H1 (cell line): Measurements from ENCODE around the gene CEP95. TPM values are rescaled to one million over a fixed set of nuclear protein-coding genes. Genes with fewer than 3 reads are reported as not detected.
A peak's percentile ranks its signal among the peaks of the same experiment; 100 is the strongest.

ENCODE experiments used
- CTCF ChIA-PET: fragments of 300-600 bp; sonication (Branson Sonifier 250); formaldehyde crosslinking; loops from one replicate; lab custom pipeline; 2021; ENCODE audit not compliant: partially characterized antibody; lab: Charles Lee
- POLR2A ChIA-PET: fragments of 300-600 bp; sonication (Branson Sonifier 250); formaldehyde crosslinking; loops from one replicate; lab custom pipeline; 2021; ENCODE audit warnings: inconsistent platforms; ENCODE audit not compliant: partially characterized antibody; lab: Charles Lee
- DNase-seq, 2 experiments: peaks; one replicate each; pipeline versions ENCODE4 v3.0.0 to v3.0.0-alpha.2; 2010 to 2022; ENCODE audit warnings: low spot score in 2 of 2, low read depth in 1 of 2, mixed read lengths in 1 of 2
- FAIRE-seq: peaks from 2 replicates; lab custom pipeline; 2011; peaks lifted over from hg19 to GRCh38; lab: Jason Lieb, UNC
- H2AFZ ChIP-seq: 2 replicates; pipeline ENCODE4 v1.8.1; 2012; ENCODE audit warnings: low read length, inconsistent platforms
- H2AK5ac ChIP-seq: 2 replicates; pipeline ENCODE4 v1.6.1; 2013; ENCODE audit warnings: low read depth, low read length
- H2BK120ac ChIP-seq: replicated peaks from 2 replicates; pipeline ENCODE3; 2013; ENCODE audit warnings: low read depth, low read length, inconsistent platforms
- H2BK12ac ChIP-seq: 2 replicates; pipeline ENCODE4 v1.6.1; 2013; ENCODE audit warnings: low read depth, low read length
- H2BK15ac ChIP-seq: 2 replicates; pipeline ENCODE4 v1.6.1; 2013; ENCODE audit warnings: low read length
- H2BK20ac ChIP-seq: 2 replicates; pipeline ENCODE4 v1.6.1; 2013; ENCODE audit warnings: low read length
- H2BK5ac ChIP-seq: 2 replicates; pipeline ENCODE4 v1.6.1; 2013; ENCODE audit warnings: low read depth, low read length
- H3K14ac ChIP-seq: 2 replicates; pipeline ENCODE4 v1.6.1; 2013; ENCODE audit warnings: inconsistent platforms; ENCODE audit not compliant: insufficient read length
- H3K18ac ChIP-seq: 2 replicates; pipeline ENCODE4 v1.6.1; 2013; ENCODE audit warnings: low read length; ENCODE audit errors: extremely low read depth
- H3K23ac ChIP-seq: 2 replicates; pipeline ENCODE4 v1.6.1; 2013; ENCODE audit warnings: inconsistent platforms; ENCODE audit not compliant: insufficient read length
- H3K23me2 ChIP-seq: 2 replicates; pipeline ENCODE4 v1.6.1; 2013; ENCODE audit warnings: low read depth, low read length
- H3K27ac ChIP-seq: 2 replicates; pipeline ENCODE4 v1.6.1; 2011; ENCODE audit warnings: low read depth, low read length, inconsistent platforms
- H3K27me3 ChIP-seq, 4 experiments: replicated peaks in 1 of 4; 1 replicate in 1 of 4; 2 replicates in 3 of 4; pipeline versions ENCODE4 v1.6.1 to v1.8.1; 2011 to 2013; ENCODE audit warnings: low read length in 3 of 4, mild to moderate bottlenecking in 3 of 4, inconsistent platforms in 2 of 4, mixed read lengths in 2 of 4, moderate library complexity in 1 of 4; ENCODE audit not compliant: control insufficient read depth in 3 of 4, insufficient read depth in 3 of 4; ENCODE audit errors: extremely low read depth in 1 of 4
- H3K36me3 ChIP-seq, 4 experiments: 2 replicates each; pipeline versions ENCODE4 v1.6.1 to v1.8.1; 2011 to 2013; ENCODE audit warnings: mild to moderate bottlenecking in 4 of 4, low read length in 3 of 4, moderate library complexity in 2 of 4, control low read depth in 1 of 4, inconsistent platforms in 1 of 4; ENCODE audit not compliant: insufficient read depth in 4 of 4, control insufficient read depth in 2 of 4
- H3K4ac ChIP-seq: replicated peaks from 2 replicates; pipeline ENCODE3; 2013; ENCODE audit warnings: low read length, low read depth, mixed read lengths, inconsistent platforms; ENCODE audit not compliant: insufficient read length
- H3K4me1 ChIP-seq, 4 experiments: replicated peaks in 1 of 4; 1 replicate in 1 of 4; 2 replicates in 3 of 4; pipeline versions ENCODE4 v1.6.1 to v1.8.1; 2011 to 2013; ENCODE audit warnings: low read length in 3 of 4, inconsistent platforms in 2 of 4, mixed read lengths in 1 of 4; ENCODE audit not compliant: insufficient read depth in 4 of 4, control insufficient read depth in 3 of 4
- H3K4me2 ChIP-seq, 2 experiments: 2 replicates each; pipeline versions ENCODE4 v1.6.1 to v1.8.1; 2011 to 2013; ENCODE audit warnings: low read depth in 2 of 2, low read length in 2 of 2, control low read depth in 1 of 2, inconsistent platforms in 1 of 2, mild to moderate bottlenecking in 1 of 2; ENCODE audit not compliant: insufficient read depth in 1 of 2
- H3K4me3 ChIP-seq, 4 experiments: fragments of 200-600, 300-600 bp in 1 of 4; sonication (generic), shearing (Covaris generic), sonication (Bioruptor Twin) in 1 of 4; 2 replicates each; pipeline versions ENCODE4 v1.5.1 to v1.8.1; 2011 to 2016; ENCODE audit warnings: low read length in 4 of 4, low read depth in 3 of 4, control low read depth in 2 of 4, inconsistent platforms in 2 of 4, mild to moderate bottlenecking in 2 of 4, mixed read lengths in 1 of 4, moderate library complexity in 1 of 4; ENCODE audit not compliant: insufficient read depth in 2 of 4; ENCODE audit errors: extremely low read depth in 1 of 4
- H3K56ac ChIP-seq: replicated peaks from 2 replicates; pipeline ENCODE3; 2013; ENCODE audit warnings: low read depth, mild to moderate bottlenecking, mixed read lengths, low read length, inconsistent platforms; ENCODE audit not compliant: insufficient read length
- H3K79me1 ChIP-seq: 2 replicates; pipeline ENCODE4 v1.6.1; 2013; ENCODE audit warnings: low read depth, low read length, control low read depth
- H3K79me2 ChIP-seq, 2 experiments: 2 replicates each; pipeline versions ENCODE4 v1.6.1 to v1.8.1; 2012 to 2013; ENCODE audit warnings: low read length in 2 of 2, mild to moderate bottlenecking in 2 of 2, inconsistent platforms in 1 of 2; ENCODE audit not compliant: insufficient read depth in 2 of 2, control insufficient read depth in 1 of 2
- H3K9ac ChIP-seq, 4 experiments: replicated peaks in 1 of 4; 1 replicate in 1 of 4; 2 replicates in 3 of 4; pipeline versions ENCODE4 v1.6.1 to v1.8.1; 2011 to 2013; ENCODE audit warnings: low read depth in 3 of 4, low read length in 3 of 4, control low read depth in 2 of 4, mild to moderate bottlenecking in 2 of 4, moderate library complexity in 2 of 4, inconsistent platforms in 1 of 4; ENCODE audit errors: extremely low read depth in 1 of 4
- H3K9me3 ChIP-seq, 2 experiments: 2 replicates each; pipeline versions ENCODE4 v1.6.1 to v1.8.1; 2012 to 2013; ENCODE audit warnings: mild to moderate bottlenecking in 2 of 2, moderate library complexity in 2 of 2, control low read depth in 1 of 2, inconsistent platforms in 1 of 2, low read depth in 1 of 2, low read length in 1 of 2, mixed read lengths in 1 of 2; ENCODE audit not compliant: insufficient read depth in 2 of 2
- H4K20me1 ChIP-seq, 2 experiments: replicated peaks in 1 of 2; 2 replicates each; pipeline versions ENCODE3 to v1.8.1; 2011 to 2013; ENCODE audit warnings: inconsistent platforms in 2 of 2, low read length in 2 of 2, mild to moderate bottlenecking in 1 of 2; ENCODE audit not compliant: insufficient read depth in 2 of 2, control insufficient read depth in 1 of 2
- H4K5ac ChIP-seq: 2 replicates; pipeline ENCODE4 v1.6.1; 2013; ENCODE audit warnings: low read length, low read depth, mixed read lengths, inconsistent platforms; ENCODE audit not compliant: insufficient read length
- H4K8ac ChIP-seq: 2 replicates; pipeline ENCODE4 v1.8.0; 2013; ENCODE audit warnings: mild to moderate bottlenecking, moderate library complexity, low read length, inconsistent platforms; ENCODE audit not compliant: insufficient read depth; ENCODE audit errors: extremely low read depth
- H4K91ac ChIP-seq: replicated peaks from 2 replicates; pipeline ENCODE3; 2013; ENCODE audit warnings: low read length, mixed read lengths, inconsistent platforms; ENCODE audit not compliant: insufficient read length
- BRCA1 ChIP-seq: IDR thresholded peaks from 2 replicates; pipeline ENCODE4 v1.6.1; 2012; ENCODE audit warnings: low read depth, low read length, improper control_type of control experiment
- CTBP2 ChIP-seq: IDR thresholded peaks from 2 replicates; pipeline ENCODE4 v1.7.0; 2011; ENCODE audit warnings: borderline replicate concordance, mild to moderate bottlenecking, moderate library complexity, mixed read lengths, low read length; ENCODE audit not compliant: insufficient read depth, insufficient read length
- GTF2F1 ChIP-seq: IDR thresholded peaks from 2 replicates; pipeline ENCODE4 v1.6.1; 2012; ENCODE audit warnings: low read depth, low read length, improper control_type of control experiment, borderline replicate concordance
- KDM5A ChIP-seq: fragments of 200-600 bp; IDR thresholded peaks from 2 replicates; pipeline ENCODE4 v1.7.1; 2012; ENCODE audit warnings: mild to moderate bottlenecking, low read length, inconsistent platforms, mixed read lengths
- POLR2A ChIP-seq, 2 experiments: IDR thresholded peaks; 1 replicate in 1 of 2; 2 replicates in 1 of 2; pipeline ENCODE4 v1.6.1; 2011; ENCODE audit warnings: low read depth in 2 of 2, low read length in 2 of 2, mild to moderate bottlenecking in 2 of 2; ENCODE audit errors: control extremely low read depth in 1 of 2
- POLR2AphosphoS5 ChIP-seq: IDR thresholded peaks from 2 replicates; pipeline ENCODE4 v1.6.1; 2011; ENCODE audit warnings: low read depth, low read length
- RFX5 ChIP-seq: IDR thresholded peaks from 2 replicates; pipeline ENCODE4 v1.6.1; 2011; ENCODE audit warnings: low read depth, low read length, improper control_type of control experiment, borderline replicate concordance
- SIX5 ChIP-seq: IDR thresholded peaks from 2 replicates; pipeline ENCODE4 v1.6.1; 2011; ENCODE audit warnings: mild to moderate bottlenecking, low read depth, low read length
- SP4 ChIP-seq: IDR thresholded peaks from 2 replicates; pipeline ENCODE4 v1.6.1; 2012; ENCODE audit warnings: low read length, inconsistent platforms
- SUZ12 ChIP-seq: fragments of 200-600 bp; sonication (generic); IDR thresholded peaks from 2 replicates; pipeline ENCODE4 v1.6.1; 2012; ENCODE audit warnings: mild to moderate bottlenecking, inconsistent platforms, low read length, moderate library complexity, mixed read lengths
- TCF12 ChIP-seq: IDR thresholded peaks from 2 replicates; pipeline ENCODE4 v1.6.1; 2011; ENCODE audit warnings: low read depth, mild to moderate bottlenecking, low read length
- WGBS, 2 experiments: shearing (Covaris generic) in 1 of 2; methylation state at CpG; one replicate each; pipeline versions ENCODE4 v1.1.6 to v1.1.7; 2013 to 2015; ENCODE audit warnings: low lambda C conversion rate in 2 of 2, mixed read lengths in 2 of 2, inconsistent platforms in 1 of 2, low coverage in 1 of 2, missing lambda C conversion rate in 1 of 2; ENCODE audit not compliant: insufficient replicate concordance in 2 of 2, insufficient coverage in 1 of 2, insufficient read length in 1 of 2; ENCODE audit errors: extremely low coverage in 1 of 2, missing lambda C conversion rate in 1 of 2; 5-methylcytosine and 5-hydroxymethylcytosine counted together
- polyA plus RNA-seq, 7 experiments: library from polyadenylated mRNA; depleted of rRNA in 3 of 7; stranded (reverse) in 5 of 7; unstranded in 2 of 7; fragments of >200 nt in 5 of 7; fragments of 200-250 nt in 2 of 7; gene quantifications; 1 replicate in 5 of 7; 2 replicates in 1 of 7; 4 replicates in 1 of 7; pipeline versions ENCODE4 v1.2.1 to v1.2.3, GENCODE V29; 2011 to 2013; ENCODE audit warnings: missing spikeins in 2 of 7, mixed read lengths in 2 of 7
- total RNA-seq: library from RNA; stranded (reverse); fragmentation: NEBNext Ultra II Directional; extraction: Animal tissue kit (Norgen Biotek cat#: 25700); gene quantifications from 2 replicates; pipeline ENCODE4 v1.2.1, GENCODE V29; 2021
- TF ChIP-seq, protein P1 (sequence below): IDR thresholded peaks from 2 replicates; pipeline ENCODE4 v1.6.1; 2011; ENCODE audit warnings: low read length, improper control_type of control experiment

CEP95 gene
- total and polyA plus RNA-seq, 2 of the 8 experiments (the other 6 are each of a cell fraction or from before 2014, with no cell fraction given): 22.3 to 51.5 TPM

DNA sequence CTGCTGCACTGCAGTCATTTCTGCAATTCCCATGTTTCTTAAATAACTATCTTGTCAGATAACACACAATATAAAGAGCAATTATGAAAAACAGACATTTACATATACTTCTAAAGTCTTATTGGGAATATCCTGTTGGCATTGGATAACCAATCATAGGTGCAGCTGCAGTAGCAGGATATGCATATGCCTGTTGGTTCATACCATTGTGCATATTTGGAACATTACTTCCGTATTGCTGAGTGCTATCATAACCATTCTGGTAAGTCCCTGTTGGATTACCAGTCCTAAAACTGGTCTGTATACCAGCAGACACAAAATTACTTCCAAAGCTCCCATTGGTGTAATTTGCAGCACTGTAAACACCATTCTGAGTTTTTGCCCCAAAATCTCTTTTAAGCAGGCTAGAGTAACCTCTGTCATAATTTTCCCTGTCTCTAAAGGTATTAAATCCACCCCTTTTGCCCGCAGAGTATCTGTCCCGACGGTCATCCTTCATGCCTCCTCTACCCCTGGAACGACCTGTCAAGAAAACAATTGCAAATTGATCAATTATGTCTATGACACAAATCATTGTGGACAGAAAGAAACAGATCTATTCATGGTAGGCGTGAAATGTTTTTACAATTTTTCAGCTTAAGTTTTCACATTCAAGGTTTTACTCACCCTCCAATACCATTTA lies 6.8 kb upstream of the CEP95 start:
- H4K8ac ChIP-seq: no peak overlapping the region; the same call in 1 of the 2 replicates
- no peak overlapping the region for H3K27ac ChIP-seq
- FAIRE-seq (no peak), DNase-seq (no peak)
- peaks cover 6% of the 10 kb centered on the region for H3K79me1 ChIP-seq
- no peak overlapping the region for H2BK12ac ChIP-seq
- peaks cover 14 to 21% of the 10 kb centered on the region in 2 experiments for H4K20me1 ChIP-seq
- CTCF ChIA-PET: interaction anchor here (0.6 kb wide), 1 partner anchor 54 kb away, joined by 3 read pairs; no protein-coding TSS in a partner anchor
- no peaks in the 10 kb centered on the region for H3K27me3 ChIP-seq
- no peak overlapping the region for H2BK120ac ChIP-seq
- POLR2A ChIA-PET: interaction anchor here (1.1 to 11.8 kb wide), 12 partner anchors 5 to 242 kb away, joined by 3 to 320 read pairs (median 6); partner anchors contain the start of genes CEP95 and DDX5
- H3K4ac ChIP-seq: no peak overlapping the region
- no peak overlapping the region for H2BK15ac ChIP-seq
- H3K36me3 ChIP-seq: peaks cover 47 to 73% (median 55%) of the 10 kb centered on the region in 4 experiments
- H2BK5ac ChIP-seq: no peak overlapping the region
- H2BK20ac ChIP-seq: no peak overlapping the region
- H4K91ac ChIP-seq: no peak overlapping the region
- H3K23me2 ChIP-seq: peaks cover 6% of the 10 kb centered on the region
- no peak overlapping the region for H3K18ac ChIP-seq
- H3K4me3 ChIP-seq: no peak overlapping the region
- H3K4me2 ChIP-seq: no peak overlapping the region; a peak in 1 of 4 replicates
- WGBS, 2 experiments: 90% methylated on average over 6 of the region's 6 CpGs; no CpG with 5 or more reads in 1 of the 2 experiments
- peaks cover 16 to 66% of the 10 kb centered on the region in 2 experiments for H3K79me2 ChIP-seq
- peak overlapping the region; percentile 18 for H3K14ac ChIP-seq
- H3K56ac ChIP-seq: no peak overlapping the region
- no peaks in the 10 kb centered on the region for H3K9me3 ChIP-seq
- peaks cover 0 to 7% (median 4%) of the 10 kb centered on the region in 4 experiments; a peak in 5 of 7 replicates for H3K4me1 ChIP-seq
- H3K23ac ChIP-seq: no peak overlapping the region
- H4K5ac ChIP-seq: no peak overlapping the region
- no peak overlapping the region for H2AK5ac ChIP-seq
- H3K9ac ChIP-seq: no peak overlapping the region; a peak in 1 of 7 replicates
- H2AFZ ChIP-seq: no peak overlapping the region
- no peak for TF ChIP-seq SUZ12
- no peak for TF ChIP-seq SP4
- peak; percentile 90; the same call in 1 of the 2 replicates for TF ChIP-seq POLR2AphosphoS5
- TF ChIP-seq CTBP2: no peak
- TF ChIP-seq, protein P1, sequence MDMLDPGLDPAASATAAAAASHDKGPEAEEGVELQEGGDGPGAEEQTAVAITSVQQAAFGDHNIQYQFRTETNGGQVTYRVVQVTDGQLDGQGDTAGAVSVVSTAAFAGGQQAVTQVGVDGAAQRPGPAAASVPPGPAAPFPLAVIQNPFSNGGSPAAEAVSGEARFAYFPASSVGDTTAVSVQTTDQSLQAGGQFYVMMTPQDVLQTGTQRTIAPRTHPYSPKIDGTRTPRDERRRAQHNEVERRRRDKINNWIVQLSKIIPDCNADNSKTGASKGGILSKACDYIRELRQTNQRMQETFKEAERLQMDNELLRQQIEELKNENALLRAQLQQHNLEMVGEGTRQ: no peak
- no peak for TF ChIP-seq GTF2F1
- no peak for TF ChIP-seq BRCA1
- peak in 1 of 2 experiments; percentile 43; a peak in 2 of 3 replicates for TF ChIP-seq POLR2A (IDR thresholded peaks at IDR 0.05; ENCODE audit: control extremely low read depth in 1 of 2, low read depth in 2 of 2, low read length in 2 of 2)
- TF ChIP-seq SIX5: no peak; the same call in 1 of the 2 replicates
- no peak for TF ChIP-seq RFX5
- TF ChIP-seq TCF12: no peak
- TF ChIP-seq KDM5A: no peak
